Measurements from ENCODE around the gene LRP1B.

- TF ChIP-seq EZH2 (IDR thresholded peaks at IDR 0.05; ENCODE audit: borderline replicate concordance, low read depth, low read length, severe bottlenecking), result no peak
- TF ChIP-seq CTCF (IDR thresholded peaks at IDR 0.05; ENCODE audit: borderline replicate concordance, extremely low read depth, low read length, poor library complexity, severe bottlenecking), result no peak
These were observed 1627.7 kb downstream of the LRP1B start for GRCh38 chr2:140502951-140503630.

All from DND-41 (cell line).